Uterus (tissue), 2 donors: Measurements from ENCODE around the gene OR6J1.

Experiments
- CTCF ChIP-seq, 4 experiments: fragments of 200-600 bp in 2 of 4; fragments of 450-650 bp in 2 of 4; sonication (generic) in 2 of 4; IDR thresholded peaks; one replicate each; pipeline ENCODE4 v1.5.1; 2016 to 2019; ENCODE audit warnings: antibody characterized with exemption in 4 of 4, mild to moderate bottlenecking in 2 of 4, moderate library complexity in 1 of 4
- POLR2A ChIP-seq, 2 donors: fragments of 450-650 bp; IDR thresholded peaks; one replicate each; pipeline ENCODE4 v1.6.1; 2016; ENCODE audit warnings: antibody characterized with exemption in 2 of 2, mild to moderate bottlenecking in 1 of 2, moderate library complexity in 1 of 2

GRCh38 chr14:22646570-22647254 is 2.6 kb upstream of the OR6J1 start:
- TF ChIP-seq POLR2A (IDR thresholded peaks at IDR 0.05) (no peak), CTCF (IDR thresholded peaks at IDR 0.05) (no peak)
